K562 (cell line): ENCODE measurements around the gene VAMP8. TPM values are rescaled to one million over a fixed set of nuclear protein-coding genes. Genes with fewer than 3 reads are reported as not detected.

Source experiments
- ATAC-seq: fragments of 200-7000 bp; cut with Tn5 transposase; 3 replicates; pipeline ENCODE4 v1.9.1; 2020; ENCODE audit warnings: moderate library complexity
- BruUV-seq: library from RNA; stranded (reverse); fragments of 400-500 nt; replicated peaks from 2 replicates; lab custom pipeline; 2021; lab: Mats Ljungman, UMichigan
- CTCF ChIA-PET: fragments of 300-600 bp; formaldehyde crosslinking; extraction: SDS; loops from one replicate; lab custom pipeline; 2021; ENCODE audit warnings: low intra/inter-chr PET ratio; lab: Yijun Ruan, JAX
- POLR2A ChIA-PET: fragments of 300-600, 350-650 bp; sonication (Branson Sonifier 250); formaldehyde crosslinking; extraction: SDS; loops from one replicate; lab custom pipeline; 2021; ENCODE audit warnings: antibody characterized with exemption, inconsistent platforms; lab: Yijun Ruan, JAX
- DNase-seq, 4 experiments: peaks; one replicate each; pipeline versions ENCODE4 v3.0.0 to v3.0.0-alpha.2; 2011 to 2018; ENCODE audit warnings: low spot score in 3 of 4, mixed read lengths in 3 of 4; ENCODE audit errors: extremely low read depth in 1 of 4
- FAIRE-seq: peaks from 2 replicates; lab custom pipeline; 2011; peaks lifted over from hg19 to GRCh38; lab: Jason Lieb, UNC
- H2AFZ ChIP-seq: 2 replicates; pipeline ENCODE4 v1.6.0; 2011; ENCODE audit warnings: low read depth, low read length, control low read depth, inconsistent platforms
- H3K27ac ChIP-seq: fragments of 200-600 bp; 3 replicates; pipeline ENCODE4 v1.8.0; 2011; ENCODE audit warnings: low read depth, mild to moderate bottlenecking, control low read depth, inconsistent platforms, low read length, moderate library complexity, mixed read lengths; ENCODE audit errors: extremely low read depth
- H3K27me3 ChIP-seq, 2 experiments: fragments of 300-600 bp in 1 of 2; 2 replicates in 1 of 2; 3 replicates in 1 of 2; pipeline versions ENCODE4 v1.6.0 to v1.8.0; 2011; ENCODE audit warnings: inconsistent platforms in 2 of 2, low read length in 2 of 2, mild to moderate bottlenecking in 1 of 2, mixed read lengths in 1 of 2, moderate library complexity in 1 of 2; ENCODE audit not compliant: control insufficient read depth in 2 of 2, insufficient read depth in 2 of 2
- H3K36me3 ChIP-seq: fragments of 300-600 bp; 3 replicates; pipeline ENCODE4 v1.8.0; 2011; ENCODE audit warnings: mild to moderate bottlenecking, low read length, inconsistent platforms; ENCODE audit not compliant: control insufficient read depth, insufficient read depth
- H3K4me1 ChIP-seq, 2 experiments: fragments of 200-600 bp in 1 of 2; replicated peaks in 1 of 2; 2 replicates in 1 of 2; 3 replicates in 1 of 2; pipeline versions ENCODE4 v1.5.1 to v1.8.0; 2011; ENCODE audit warnings: inconsistent platforms in 2 of 2, low read length in 2 of 2, mild to moderate bottlenecking in 1 of 2, mixed read lengths in 1 of 2, moderate library complexity in 1 of 2; ENCODE audit not compliant: control insufficient read depth in 2 of 2, insufficient read depth in 2 of 2
- H3K4me2 ChIP-seq: 2 replicates; pipeline ENCODE4 v1.6.1; 2011; ENCODE audit warnings: low read length, control low read depth, inconsistent platforms, mixed read lengths; ENCODE audit not compliant: insufficient read depth
- H3K4me3 ChIP-seq: fragments of 200-600 bp; sonication (generic), shearing (Covaris generic); 2 replicates; pipeline ENCODE4 v1.5.1; 2016; ENCODE audit warnings: control low read depth, inconsistent platforms
- H3K79me2 ChIP-seq: fragments of 200-600 bp; 3 replicates; pipeline ENCODE4 v1.8.0; 2011; ENCODE audit warnings: low read length, inconsistent platforms; ENCODE audit not compliant: control insufficient read depth, insufficient read depth
- H3K9ac ChIP-seq, 2 experiments: 2 replicates each; pipeline versions ENCODE4 v1.6.0 to v1.6.1; 2011; ENCODE audit warnings: low read depth in 2 of 2, low read length in 2 of 2, control low read depth in 1 of 2, inconsistent platforms in 1 of 2, mild to moderate bottlenecking in 1 of 2, mixed read lengths in 1 of 2; ENCODE audit not compliant: insufficient read depth in 1 of 2
- H3K9me1 ChIP-seq: one replicate; pipeline ENCODE4 v1.6.0; 2011; ENCODE audit warnings: inconsistent platforms, mild to moderate bottlenecking, low read length, moderate library complexity; ENCODE audit not compliant: control insufficient read depth, insufficient read depth
- H3K9me3 ChIP-seq: replicated peaks from 2 replicates; pipeline ENCODE4 v1.5.1; 2011; ENCODE audit warnings: low read depth, low read length, inconsistent platforms; ENCODE audit not compliant: control insufficient read depth, insufficient read depth
- H4K20me1 ChIP-seq: replicated peaks from 2 replicates; pipeline ENCODE4 v1.6.1; 2011; ENCODE audit warnings: low read length, inconsistent platforms, mixed read lengths; ENCODE audit not compliant: control insufficient read depth, insufficient read depth
- ETV5 ChIP-seq: sonication (generic); formaldehyde crosslinking; IDR thresholded peaks from 2 replicates; pipeline ENCODE4 v1.4.0; 2020; ENCODE audit warnings: low read depth, mild to moderate bottlenecking, missing genetic modification reagents
- TGIF2 ChIP-seq: sonication (generic); formaldehyde crosslinking; IDR thresholded peaks from 2 replicates; pipeline ENCODE4 v1.8.1; 2022; ENCODE audit warnings: mild to moderate bottlenecking, missing genetic modification reagents, moderate library complexity
- ZFP36 ChIP-seq: fragments of 150-350 bp; IDR thresholded peaks from 2 replicates; pipeline ENCODE4 v1.6.1; 2018; ENCODE audit warnings: low read length, low read depth; ENCODE audit not compliant: partially characterized antibody
- ZNF146 ChIP-seq: IDR thresholded peaks from one replicate; pipeline ENCODE4 v1.6.1; 2018; ENCODE audit warnings: missing compliant biosample characterization; ENCODE audit not compliant: unreplicated experiment
- ZNF175 ChIP-seq: fragments of 200-800 bp; sonication (Bioruptor generic); IDR thresholded peaks from 2 replicates; pipeline ENCODE4 v1.6.1; 2016; ENCODE audit warnings: low read depth, mild to moderate bottlenecking, missing genetic modification characterization, missing compliant biosample characterization
- WGBS: fragments of 100-300 bp; shearing (Covaris generic); methylation state at CpG from one replicate; pipeline ENCODE4 v1.1.6; 2016; ENCODE audit warnings: low coverage, mixed read lengths; ENCODE audit not compliant: insufficient coverage; ENCODE audit errors: missing lambda C conversion rate; 5-methylcytosine and 5-hydroxymethylcytosine counted together
- in situ Hi-C: fragments of 300-500 bp; cut with MboI; formaldehyde crosslinking; loops from 4 replicates; pipeline ENCODE4 v1.15.0; 2018; ENCODE audit warnings: inconsistent platforms, mixed read lengths
- intact Hi-C: fragments of 100-400 bp; cut with micrococcal nuclease; formaldehyde crosslinking; loops from 2 replicates; pipeline ENCODE4 v1.14.2; 2022
- polyA plus RNA-seq, 8 experiments: library from polyadenylated mRNA; depleted of rRNA in 4 of 8; stranded (reverse) in 5 of 8; unstranded in 3 of 8; fragments of >200 nt; fragmentation: Nextera tagmentation in 2 of 8; fragmentation: Illumina TruSeq in 1 of 8; extraction: Ambion mirVana in 2 of 8; extraction: Trizol in 1 of 8; gene quantifications; 2 replicates each; pipeline versions ENCODE4 v1.2.1 to v1.2.3, GENCODE V29; 2011 to 2014; ENCODE audit warnings: inconsistent platforms in 1 of 8, missing spikeins in 1 of 8
- total RNA-seq, 7 experiments: library from RNA; depleted of rRNA in 6 of 7; stranded (reverse); fragments of >200 nt in 6 of 7; fragmentation: Illumina TruSeq in 2 of 7; extraction: Trizol in 2 of 7; gene quantifications; 2 replicates each; pipeline versions ENCODE4 v1.2.1 to v1.2.3, GENCODE V29; 2011 to 2021; ENCODE audit warnings: low replicate concordance in 1 of 7
- TF ChIP-seq, protein P1 (sequence below): fragments of 450-650 bp; IDR thresholded peaks from 2 replicates; pipeline ENCODE4 v1.6.1; 2016; ENCODE audit warnings: borderline replicate concordance

The VAMP8 gene
- total and polyA plus RNA-seq, 9 of the 15 experiments (the other 6 are each of a cell fraction or from before 2014, with no cell fraction given), result 107 to 571 (median 248) TPM

DNA sequence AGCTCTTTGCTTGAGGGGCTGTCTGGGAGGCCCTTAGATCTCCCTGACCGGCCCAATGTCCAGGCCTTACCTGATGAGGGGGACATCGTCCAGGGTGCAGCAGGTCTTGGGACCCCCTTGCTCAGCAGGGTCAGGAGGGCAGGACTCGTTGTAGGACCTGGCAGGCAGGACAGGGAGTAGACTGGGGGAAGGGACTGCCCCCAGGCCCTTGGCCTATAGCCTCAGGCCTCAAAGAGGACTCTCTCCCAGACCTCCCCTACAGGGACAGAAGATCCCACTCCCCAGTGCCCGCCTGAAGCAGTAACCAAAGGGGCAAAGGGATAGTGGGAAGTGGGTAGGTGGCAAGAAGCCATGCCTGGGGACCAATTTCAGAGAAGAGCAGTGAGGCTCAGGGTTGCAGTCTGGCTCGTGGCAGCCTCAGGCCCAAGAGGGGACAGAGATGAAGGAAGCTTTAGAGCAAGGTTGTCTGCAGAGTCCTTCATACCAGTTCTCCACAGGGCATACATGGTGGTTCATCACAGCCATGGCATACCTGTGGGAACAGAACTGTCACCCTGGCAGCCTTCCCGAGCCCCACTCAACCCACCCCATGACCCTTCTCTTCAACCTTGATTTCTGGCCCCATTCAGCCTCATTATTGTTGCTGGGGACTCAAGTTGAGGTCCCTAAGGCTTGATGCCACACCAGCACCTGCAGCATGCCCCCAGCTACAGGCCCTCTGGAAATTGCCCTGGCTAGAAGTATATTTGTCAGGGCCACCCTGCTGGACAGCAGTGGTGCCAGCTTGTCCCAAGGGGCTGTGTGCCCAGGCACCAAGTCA is 23.8 kb downstream of the VAMP8 start:
- intact Hi-C loops, result loop anchor here (5.0 kb wide), 1 partner anchor 179 kb away; no protein-coding TSS in a partner anchor
- CTCF ChIA-PET, result interaction anchor here (0.6 kb wide), 1 partner anchor 535 kb away, joined by 3 read pairs; no protein-coding TSS in a partner anchor

More for the DNA sequence above, 23.8 kb downstream of the VAMP8 start:
- 68% methylated on average over 6 of the region's 6 CpGs for WGBS
- Histone ChIP-seq H3K36me3 (peaks cover 42% of the 10 kb centered on the region; the same call in 2 of the 3 replicates), H3K27me3 (no peaks in the 10 kb centered on the region), H3K9me1 (no peaks in the 10 kb centered on the region), H4K20me1 (no peaks in the 10 kb centered on the region), H3K4me2 (peak overlapping the region; percentile 100; the same call in 1 of the 2 replicates), H3K9me3 (no peaks in the 10 kb centered on the region), H3K27ac (no peak overlapping the region), H3K4me3 (peak overlapping the region; percentile 79; the same call in 1 of the 2 replicates), H3K79me2 (peaks cover 43% of the 10 kb centered on the region), H3K4me1 (peaks cover 15 to 41% of the 10 kb centered on the region in 2 experiments; a peak in 4 of 5 replicates), H2AFZ (no peak overlapping the region), H3K9ac (peak overlapping the region in 1 of 2 experiments; percentile 96; a peak in 2 of 4 replicates)
- TF ChIP-seq ZNF146 (CRISPR knock-in tag) (no peak), ETV5 (CRISPR knock-in tag) (no peak), ZNF175 (CRISPR knock-in tag) (no peak), ZFP36 (no peak), TGIF2 (no peak)
- TF ChIP-seq, protein P1, sequence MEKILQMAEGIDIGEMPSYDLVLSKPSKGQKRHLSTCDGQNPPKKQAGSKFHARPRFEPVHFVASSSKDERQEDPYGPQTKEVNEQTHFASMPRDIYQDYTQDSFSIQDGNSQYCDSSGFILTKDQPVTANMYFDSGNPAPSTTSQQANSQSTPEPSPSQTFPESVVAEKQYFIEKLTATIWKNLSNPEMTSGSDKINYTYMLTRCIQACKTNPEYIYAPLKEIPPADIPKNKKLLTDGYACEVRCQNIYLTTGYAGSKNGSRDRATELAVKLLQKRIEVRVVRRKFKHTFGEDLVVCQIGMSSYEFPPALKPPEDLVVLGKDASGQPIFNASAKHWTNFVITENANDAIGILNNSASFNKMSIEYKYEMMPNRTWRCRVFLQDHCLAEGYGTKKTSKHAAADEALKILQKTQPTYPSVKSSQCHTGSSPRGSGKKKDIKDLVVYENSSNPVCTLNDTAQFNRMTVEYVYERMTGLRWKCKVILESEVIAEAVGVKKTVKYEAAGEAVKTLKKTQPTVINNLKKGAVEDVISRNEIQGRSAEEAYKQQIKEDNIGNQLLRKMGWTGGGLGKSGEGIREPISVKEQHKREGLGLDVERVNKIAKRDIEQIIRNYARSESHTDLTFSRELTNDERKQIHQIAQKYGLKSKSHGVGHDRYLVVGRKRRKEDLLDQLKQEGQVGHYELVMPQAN, result no peak
- POLR2A ChIA-PET, result interaction anchor here (0.6 to 4.5 kb wide), 8 partner anchors 9 to 835 kb away, joined by 3 to 25 read pairs (median 5); partner anchors contain the start of genes C2orf68, MAT2A and VAMP8
- FAIRE-seq, result no peak
- in situ Hi-C loops, result no loop called here
- no peak for DNase-seq
- no TSS peak for BruUV-seq
- ATAC-seq, result no peak
